ENCODE results near the gene FARP2. TPM values are rescaled to one million over a fixed set of nuclear protein-coding genes. Genes with fewer than 3 reads are reported as not detected.

Gene FARP2
- total RNA-seq, 4 donors from 2014 or later, result 63.3 to 86.4 (median 66.0) TPM

DNA sequence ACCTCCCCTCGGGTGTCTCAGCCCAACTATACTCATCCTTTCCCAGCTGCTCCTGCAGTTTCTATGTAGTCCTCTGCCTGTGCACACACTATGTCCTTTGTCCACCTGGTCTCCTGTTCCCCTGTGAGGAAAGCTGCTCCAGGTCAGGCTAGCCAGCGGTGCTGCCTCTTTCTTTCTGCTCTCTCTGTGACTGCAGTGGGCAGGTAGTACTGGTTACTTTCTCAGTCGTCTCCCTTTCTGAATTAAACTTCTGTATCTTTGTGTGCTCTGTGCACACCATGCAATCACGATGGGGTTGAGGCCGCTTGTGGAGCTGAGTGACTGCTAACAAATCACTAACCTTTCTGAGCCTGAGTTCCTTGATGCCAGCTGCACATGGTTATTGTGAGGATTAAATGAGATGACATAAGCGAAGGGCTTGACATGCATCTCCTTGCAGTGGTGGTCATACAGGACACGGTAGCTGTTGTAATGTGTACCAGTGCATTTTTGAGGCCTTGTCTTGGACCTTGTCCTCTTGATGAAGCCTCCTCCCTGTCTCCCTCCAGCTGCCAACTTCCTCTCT lies 3.5 kb downstream of the FARP2 start:
- intact Hi-C loops (cut with DNase I; ENCODE audit: low total_unique reads), result no loop called here
- TF ChIP-seq CTCF (IDR thresholded peaks at IDR 0.05) (no peak), POLR2A (IDR thresholded peaks at IDR 0.05) (no peak)
- WGBS, 2 donors, result 78 to 81% methylated on average over 7 of the region's 7 CpGs
- DNase-seq (ENCODE audit: low spot score in 2 of 2), result no peak
- H3K4me3 ChIP-seq (ENCODE audit: low read depth, poor library complexity, severe bottlenecking), result no peak overlapping the region

DNA sequence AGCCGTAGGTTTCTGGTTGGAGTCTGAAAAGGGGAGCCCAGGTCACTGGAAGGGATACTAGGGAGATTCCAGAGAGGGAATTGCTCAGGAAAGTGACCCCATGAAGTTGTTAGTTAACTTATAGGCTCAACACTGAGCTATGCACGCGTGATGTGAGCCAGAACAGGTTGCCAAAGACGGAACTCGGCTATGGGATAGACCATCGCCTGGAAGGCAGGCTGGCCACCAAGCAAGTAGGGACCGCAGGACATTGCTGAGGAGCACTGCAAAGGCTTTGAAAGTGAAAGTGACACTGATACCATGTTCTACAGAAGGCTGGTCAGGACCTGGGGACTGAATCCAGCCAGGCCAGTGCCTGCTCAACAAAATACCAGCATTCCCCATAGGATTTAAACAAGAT lies 7.3 kb downstream of the FARP2 start:
- TF ChIP-seq CTCF (IDR thresholded peaks at IDR 0.05), result no peak
- TF ChIP-seq POLR2A (IDR thresholded peaks at IDR 0.05), result no peak
- 85 to 86% methylated on average over 7 of the region's 7 CpGs for WGBS, 2 donors
- no peak for DNase-seq (ENCODE audit: low spot score in 2 of 2)
- H3K4me3 ChIP-seq (ENCODE audit: low read depth, poor library complexity, severe bottlenecking), result no peak overlapping the region
- intact Hi-C loops (cut with DNase I; ENCODE audit: low total_unique reads), result no loop called here

- intact Hi-C loops (cut with DNase I; ENCODE audit: low total_unique reads), result no loop called here
- DNase-seq (ENCODE audit: low spot score in 2 of 2), result no peak
- WGBS, 2 donors, result 71 to 77% methylated on average over 2 of the region's 2 CpGs
- TF ChIP-seq POLR2A (IDR thresholded peaks at IDR 0.05) (no peak), CTCF (IDR thresholded peaks at IDR 0.05) (no peak)
- H3K4me3 ChIP-seq (ENCODE audit: low read depth, poor library complexity, severe bottlenecking), result no peak overlapping the region
These were observed 8.7 kb downstream of the FARP2 start for GRCh38 chr2:241364781-241365180.

DNA sequence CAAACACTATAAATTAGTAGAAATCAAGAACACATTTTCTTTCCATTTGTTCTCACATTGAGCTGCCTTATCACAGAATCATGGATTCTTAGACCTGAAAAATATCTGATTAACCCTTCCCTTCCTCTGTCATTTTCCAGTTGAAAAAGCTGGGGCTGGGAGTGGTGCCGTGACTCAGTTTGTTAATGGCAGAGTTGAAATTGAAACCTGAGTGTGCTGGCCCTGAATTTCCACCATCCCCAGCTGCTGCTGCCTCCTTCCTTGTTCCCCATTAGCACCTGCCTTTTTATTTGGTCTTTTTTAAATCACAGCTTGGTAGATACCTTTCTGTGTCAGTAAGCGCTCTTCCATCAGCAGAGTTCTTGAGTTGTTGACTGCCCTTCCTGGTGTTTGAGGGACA lies 10.6 kb downstream of the FARP2 start:
- TF ChIP-seq CTCF (IDR thresholded peaks at IDR 0.05) (no peak), POLR2A (IDR thresholded peaks at IDR 0.05) (no peak)
- intact Hi-C loops (cut with DNase I; ENCODE audit: low total_unique reads), result no loop called here
- no peak for DNase-seq (ENCODE audit: low spot score in 2 of 2)
- no peak overlapping the region for H3K4me3 ChIP-seq (ENCODE audit: low read depth, poor library complexity, severe bottlenecking)
- WGBS, 2 donors, result 90 to 92% methylated on average over 2 of the region's 2 CpGs

DNA sequence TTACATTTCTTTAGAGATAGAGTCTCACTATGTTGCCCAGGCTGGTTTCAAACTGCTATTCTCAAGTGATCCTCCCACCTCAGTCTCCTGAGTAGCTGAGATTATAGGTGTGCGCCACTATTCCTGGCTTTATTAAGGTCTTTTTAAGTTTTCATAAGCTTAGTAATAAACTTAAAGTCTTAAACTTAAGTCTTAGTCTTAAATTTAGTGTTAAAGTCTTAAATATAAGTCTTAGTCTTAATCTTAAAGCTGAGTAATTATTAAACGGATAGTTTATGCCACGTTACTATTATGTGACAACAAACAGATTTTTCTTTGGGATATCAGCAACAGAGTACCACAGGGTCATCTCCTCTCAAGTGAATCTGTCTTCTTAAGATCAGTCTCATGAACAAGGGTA lies 12.6 kb downstream of the FARP2 start:
- intact Hi-C loops (cut with DNase I; ENCODE audit: low total_unique reads), result no loop called here
- 94 to 97% methylated on average over 3 of the region's 3 CpGs for WGBS, 2 donors
- TF ChIP-seq CTCF (IDR thresholded peaks at IDR 0.05) (no peak), POLR2A (IDR thresholded peaks at IDR 0.05) (no peak)
- DNase-seq (ENCODE audit: low spot score in 2 of 2), result no peak
- H3K4me3 ChIP-seq (ENCODE audit: low read depth, poor library complexity, severe bottlenecking), result no peak overlapping the region

DNA sequence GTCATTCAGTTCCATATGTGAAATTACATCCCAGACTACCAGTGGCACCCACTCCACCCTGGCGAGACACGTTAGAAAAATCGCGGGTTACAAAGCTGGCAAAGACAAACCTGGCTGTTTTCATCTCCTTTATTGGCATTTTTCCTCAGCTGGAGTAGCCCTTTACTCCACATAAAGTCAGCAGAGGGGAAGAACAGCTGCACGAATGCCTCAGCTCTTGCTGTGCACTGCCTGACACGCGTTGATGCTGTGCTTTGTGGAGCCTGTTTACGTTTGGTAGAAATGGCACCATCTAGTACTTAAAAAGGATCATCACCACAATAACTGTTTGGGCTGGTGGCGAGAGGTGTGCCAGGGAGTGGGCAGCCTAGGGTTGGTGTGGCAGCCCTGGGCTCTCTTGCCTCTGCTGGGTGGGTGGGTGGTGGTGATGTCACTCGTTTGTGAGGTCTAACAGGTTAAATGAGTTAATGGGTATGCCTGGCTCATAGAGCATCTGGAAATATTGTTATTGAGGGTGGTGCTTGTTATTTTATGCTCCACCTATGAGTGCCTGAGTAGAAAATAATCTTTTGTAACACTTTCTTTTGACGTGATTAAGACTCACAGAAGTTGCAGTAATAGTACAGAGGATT lies 16.4 kb downstream of the FARP2 start:
- no peak for DNase-seq (ENCODE audit: low spot score in 2 of 2)
- no peak overlapping the region for H3K4me3 ChIP-seq (ENCODE audit: low read depth, poor library complexity, severe bottlenecking)
- intact Hi-C loops (cut with DNase I; ENCODE audit: low total_unique reads), result no loop called here
- TF ChIP-seq CTCF (IDR thresholded peaks at IDR 0.05) (no peak), POLR2A (IDR thresholded peaks at IDR 0.05) (no peak)
- 50% methylated on average over 11 of the region's 11 CpGs for WGBS, 2 donors

Data from lower leg skin (tissue), 4 donors.